Measurements from ENCODE around the gene OLFM1.

DNA sequence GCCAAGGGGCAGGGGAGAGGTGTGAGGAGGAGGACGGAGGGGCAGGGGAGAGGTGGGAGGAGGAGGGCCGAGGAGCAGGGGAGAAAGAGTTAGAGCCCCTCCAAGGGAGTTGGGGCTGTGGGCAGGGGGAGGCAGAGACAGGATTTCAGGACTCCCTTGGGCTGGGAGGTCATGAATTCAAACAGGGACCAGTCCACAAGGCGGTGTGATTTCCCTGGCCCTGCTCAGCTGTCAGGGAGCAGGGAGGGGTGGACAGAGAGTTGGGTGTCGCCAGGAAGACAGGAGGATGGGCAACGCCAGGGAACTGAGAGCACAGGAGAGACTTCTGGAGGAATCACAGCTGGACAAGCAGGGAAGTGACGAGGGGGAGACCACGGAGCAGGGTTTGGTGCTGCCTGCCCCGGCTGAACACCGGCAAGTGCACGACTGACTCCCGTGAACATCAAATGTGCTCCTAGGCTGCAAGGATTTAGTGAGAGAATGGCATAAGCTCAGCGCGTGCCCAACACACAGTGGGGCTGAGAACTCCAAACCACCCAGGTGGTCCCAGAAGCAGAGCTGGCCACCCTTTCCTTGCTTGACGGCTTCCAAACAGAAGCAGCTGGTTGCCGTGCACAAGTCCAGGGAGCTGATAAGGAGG is 17.8 kb upstream of the OLFM1 start:
- TF ChIP-seq, protein P1, sequence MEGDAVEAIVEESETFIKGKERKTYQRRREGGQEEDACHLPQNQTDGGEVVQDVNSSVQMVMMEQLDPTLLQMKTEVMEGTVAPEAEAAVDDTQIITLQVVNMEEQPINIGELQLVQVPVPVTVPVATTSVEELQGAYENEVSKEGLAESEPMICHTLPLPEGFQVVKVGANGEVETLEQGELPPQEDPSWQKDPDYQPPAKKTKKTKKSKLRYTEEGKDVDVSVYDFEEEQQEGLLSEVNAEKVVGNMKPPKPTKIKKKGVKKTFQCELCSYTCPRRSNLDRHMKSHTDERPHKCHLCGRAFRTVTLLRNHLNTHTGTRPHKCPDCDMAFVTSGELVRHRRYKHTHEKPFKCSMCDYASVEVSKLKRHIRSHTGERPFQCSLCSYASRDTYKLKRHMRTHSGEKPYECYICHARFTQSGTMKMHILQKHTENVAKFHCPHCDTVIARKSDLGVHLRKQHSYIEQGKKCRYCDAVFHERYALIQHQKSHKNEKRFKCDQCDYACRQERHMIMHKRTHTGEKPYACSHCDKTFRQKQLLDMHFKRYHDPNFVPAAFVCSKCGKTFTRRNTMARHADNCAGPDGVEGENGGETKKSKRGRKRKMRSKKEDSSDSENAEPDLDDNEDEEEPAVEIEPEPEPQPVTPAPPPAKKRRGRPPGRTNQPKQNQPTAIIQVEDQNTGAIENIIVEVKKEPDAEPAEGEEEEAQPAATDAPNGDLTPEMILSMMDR (IDR thresholded peaks at IDR 0.05), result no peak
- no peak for TF ChIP-seq POLR2A (IDR thresholded peaks at IDR 0.05)

Measured in right lobe of liver (tissue), 4 donors.